B cell (primary cell): ENCODE measurements around the gene MAN1A1.

Experiments used
- CTCF ChIP-seq: fragments of 200-600 bp; IDR thresholded peaks from one replicate; pipeline ENCODE4 v1.8.0; 2022; ENCODE audit warnings: antibody characterized with exemption, mild to moderate bottlenecking
- EZH2 ChIP-seq: IDR thresholded peaks from 2 replicates; pipeline ENCODE4 v1.6.1; 2012; ENCODE audit warnings: borderline replicate concordance, low read depth, mild to moderate bottlenecking, moderate library complexity, low read length; ENCODE audit not compliant: insufficient read depth, poor library complexity, severe bottlenecking

GRCh38 chr6:119192200-119192599 lies 157.4 kb downstream of the MAN1A1 start:
- TF ChIP-seq EZH2 (no peak), CTCF (no peak)
